HG03575 (cell line): ENCODE measurements around the gene DUSP18.
"Not testable (repeated sequence)": the region's sequence is repeated elsewhere in the genome, so short reads cannot be mapped to it uniquely, and the experiment has no call there.

Experiments used
- ATAC-seq: cut with Tn5 transposase; IDR thresholded peaks from one replicate; pipeline ENCODE4 v1.9.1; 2021; ENCODE audit not compliant: unreplicated experiment, insufficient number of reproducible peaks, low FRiP score; ENCODE audit errors: extremely low read depth

Gene DUSP18

DNA sequence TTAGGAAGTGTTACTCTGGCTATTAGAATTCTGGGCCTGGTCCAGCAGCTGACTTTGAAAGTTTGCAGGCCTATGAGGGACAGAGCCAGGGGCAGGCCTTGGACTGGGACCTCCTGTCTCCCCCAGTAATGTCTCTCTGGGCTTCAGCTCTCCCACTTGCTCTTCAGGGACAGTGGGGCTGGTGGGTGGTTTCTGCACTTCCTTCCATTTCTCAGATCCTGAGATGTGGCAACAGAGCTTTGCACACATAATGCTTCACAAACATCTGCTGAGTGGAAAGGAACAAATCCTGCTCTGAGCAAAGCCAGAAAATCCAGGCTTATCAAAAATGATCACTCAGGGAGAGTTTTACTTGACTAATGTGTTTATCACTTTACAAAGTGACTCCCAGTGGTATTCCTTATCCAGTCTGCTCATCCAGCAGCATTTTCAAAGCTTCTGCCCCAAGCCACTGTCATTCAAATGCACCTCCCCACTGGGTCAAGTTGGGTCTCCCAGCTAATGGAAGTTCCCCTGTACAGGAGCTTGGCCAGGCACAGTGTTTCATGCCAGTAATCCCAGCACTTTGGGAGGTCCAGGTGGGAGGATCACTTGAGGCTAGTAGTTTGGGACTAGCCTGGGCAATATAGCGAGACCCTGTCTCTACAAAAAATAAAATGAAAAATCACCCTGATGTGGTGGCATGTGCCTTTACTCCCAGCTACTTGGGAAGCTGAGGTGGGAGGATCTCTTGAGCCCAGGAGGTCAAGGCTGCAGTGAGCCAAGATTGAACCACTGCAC is 13.5 kb upstream of the DUSP18 start:
- no peak for ATAC-seq

- not testable (repeated sequence) for ATAC-seq
Measured at GRCh38 chr22:30679895-30680690, 12.4 kb upstream of the DUSP18 start.

DNA sequence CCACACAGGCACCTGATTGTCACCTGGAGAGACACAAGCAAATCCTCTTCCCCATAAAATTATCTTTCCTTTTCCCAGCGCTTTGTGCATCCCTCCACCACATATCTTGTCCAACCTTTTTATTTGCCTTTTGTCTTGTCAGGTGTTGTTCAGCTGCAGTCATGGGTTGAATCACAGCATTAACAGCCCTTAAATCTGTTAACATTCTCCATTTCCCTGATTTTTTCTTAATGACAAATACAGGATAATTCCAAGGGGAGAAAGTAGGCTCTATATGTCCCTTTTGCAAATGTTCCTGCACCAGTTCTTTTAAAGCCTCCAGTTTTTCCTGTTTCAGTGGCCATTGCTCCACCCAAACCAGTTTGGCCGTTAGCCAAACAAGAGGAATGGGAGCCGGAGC is 8.9 kb upstream of the DUSP18 start:
- ATAC-seq = not testable (repeated sequence)

DNA sequence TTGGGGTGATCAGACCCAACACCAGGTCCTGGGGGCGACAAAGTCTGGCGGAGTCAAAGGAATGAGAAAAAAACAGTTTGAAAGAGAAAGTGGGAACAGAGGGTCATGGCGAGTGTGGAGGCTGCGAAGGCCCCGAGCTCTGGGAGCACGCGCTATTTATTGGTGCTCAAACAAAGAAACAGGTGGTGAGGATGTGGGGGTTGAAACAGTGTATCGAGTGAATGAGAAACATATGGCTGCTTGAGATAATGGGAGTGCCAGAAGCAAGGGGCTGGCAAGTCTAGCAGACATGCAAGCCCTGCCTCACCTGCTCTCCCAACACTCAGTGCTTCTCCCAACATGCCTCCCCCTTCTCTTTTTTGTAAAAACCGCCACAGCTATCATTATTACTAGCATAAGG is 7.8 kb upstream of the DUSP18 start:
- no peak for ATAC-seq

- no peak for ATAC-seq
Measured at GRCh38 chr22:30674482-30674881, 6.8 kb upstream of the DUSP18 start.

- ATAC-seq = no peak
Measured at GRCh38 chr22:30673136-30673535, 5.5 kb upstream of the DUSP18 start.

DNA sequence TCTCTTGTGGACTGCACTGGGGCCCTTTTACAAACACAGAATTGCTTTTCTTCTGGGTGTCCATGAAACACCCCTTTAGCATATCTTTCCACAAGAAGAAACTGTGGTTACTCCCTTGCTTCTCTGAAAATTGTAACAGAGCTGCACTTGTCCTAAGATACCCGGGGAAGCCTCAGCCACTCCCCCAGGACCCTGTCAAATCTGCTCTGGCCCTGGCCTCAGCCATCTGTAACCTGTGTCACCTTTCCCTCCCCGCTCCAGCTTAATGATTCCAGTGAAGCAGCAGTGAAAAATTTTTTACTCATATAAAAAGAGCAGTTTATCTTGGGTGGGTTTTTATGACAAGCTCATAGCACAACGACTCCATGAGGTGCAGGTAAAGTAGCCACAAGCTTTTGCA is 3.4 kb upstream of the DUSP18 start:
- no peak for ATAC-seq

DNA sequence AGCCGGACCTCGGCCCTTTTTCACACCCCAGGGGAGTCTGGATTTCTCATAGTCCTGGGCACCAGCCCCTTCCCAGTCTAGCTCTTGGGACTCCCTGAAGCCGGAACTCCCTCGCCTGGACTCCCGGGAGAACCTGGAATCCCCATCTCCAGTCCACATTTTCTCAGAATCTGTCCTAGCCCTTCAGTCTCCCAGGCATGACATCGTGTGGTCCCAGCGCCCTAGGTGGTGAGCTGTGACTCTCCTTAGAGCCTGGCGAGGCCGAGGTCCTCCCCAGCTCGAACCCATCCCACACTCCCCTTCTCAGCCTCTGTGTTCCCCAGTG is 673 bp upstream of the DUSP18 start:
- ATAC-seq = no peak

DNA sequence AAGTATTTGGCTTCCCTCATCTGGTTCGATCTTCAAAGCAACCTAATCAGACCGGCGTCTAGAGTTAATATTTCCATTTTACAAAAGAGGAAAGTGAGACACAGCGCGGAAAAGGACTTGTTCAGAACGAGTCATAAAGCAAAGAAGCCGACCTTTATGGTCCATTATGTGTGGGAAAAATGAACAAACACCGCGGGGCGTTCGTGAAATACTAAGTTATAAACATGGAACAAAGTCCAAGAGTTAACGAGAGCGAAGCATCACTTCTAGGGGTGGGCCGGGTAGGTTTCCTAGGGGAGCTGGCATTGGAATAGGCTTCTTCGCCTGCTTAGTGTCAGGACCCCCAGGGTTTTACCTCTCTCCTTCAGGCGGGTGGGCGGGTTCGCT is 575 bp downstream of the DUSP18 start:
- no peak for ATAC-seq

DNA sequence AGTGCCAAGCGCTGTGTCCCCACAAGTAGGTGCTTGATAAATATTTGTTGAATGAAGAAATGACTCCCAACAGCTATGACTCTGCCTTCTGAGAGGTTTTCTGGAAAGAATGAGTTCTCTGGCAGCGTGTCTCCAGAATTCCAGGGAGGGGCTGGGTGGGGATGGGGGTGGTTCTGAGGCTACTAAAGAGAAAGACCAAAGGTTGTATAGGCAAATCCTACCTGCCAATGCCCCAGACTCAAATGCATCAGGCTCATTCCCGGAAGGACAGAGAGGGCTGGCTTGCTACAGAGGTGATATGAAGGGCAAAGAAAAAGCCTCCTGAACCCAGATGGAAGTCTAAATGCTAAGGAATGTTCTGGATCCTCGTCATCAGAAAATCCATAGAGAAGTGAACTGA is 1.9 kb downstream of the DUSP18 start:
- ATAC-seq = no peak

DNA sequence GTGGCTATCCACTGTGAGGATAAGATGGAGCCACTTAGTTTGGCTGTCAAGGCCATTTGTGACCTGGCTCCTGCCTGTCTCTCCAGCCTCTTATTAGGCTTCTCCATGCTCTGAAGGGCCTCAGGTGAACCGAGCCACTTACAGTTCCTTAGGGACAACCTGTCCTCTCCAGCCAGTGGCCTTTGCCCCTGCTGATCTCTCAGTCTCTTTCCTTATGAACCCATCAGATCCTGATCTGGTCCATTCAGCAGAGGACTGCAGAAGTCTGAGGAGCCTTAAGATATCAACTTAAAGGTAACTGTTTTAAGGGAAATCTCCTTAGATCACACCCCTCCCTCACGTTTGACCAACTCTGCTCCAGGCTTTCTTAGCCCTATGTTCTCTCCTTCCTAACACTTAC is 2.4 kb downstream of the DUSP18 start:
- no peak for ATAC-seq

DNA sequence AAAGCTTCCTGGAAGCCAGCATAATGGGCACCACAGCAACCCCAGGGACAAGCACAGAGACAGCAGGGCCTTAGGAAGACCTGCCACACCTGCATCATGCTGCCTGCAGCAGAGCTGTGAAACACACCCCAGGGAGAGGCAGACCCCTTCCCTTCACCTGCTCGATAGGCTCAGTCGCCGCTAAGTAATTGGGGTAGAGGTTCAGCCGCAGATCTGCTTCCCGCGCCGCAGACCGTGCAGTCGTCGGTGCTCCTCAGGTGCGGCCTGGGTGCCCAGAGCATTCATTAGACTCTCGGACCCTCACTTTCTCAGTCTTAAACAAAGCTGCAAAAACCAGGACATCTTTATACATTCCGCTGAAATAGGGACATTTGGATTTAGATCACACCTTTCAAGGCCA is 2.9 kb downstream of the DUSP18 start:
- ATAC-seq = no peak

- no peak for ATAC-seq
Measured at GRCh38 chr22:30662040-30662439, 5.6 kb downstream of the DUSP18 start.

GRCh38 chr22:30655532-30655931 is 12.1 kb downstream of the DUSP18 start:
- ATAC-seq = no peak

- ATAC-seq = no peak
Measured at GRCh38 chr22:30654361-30654760, 13.3 kb downstream of the DUSP18 start.

DNA sequence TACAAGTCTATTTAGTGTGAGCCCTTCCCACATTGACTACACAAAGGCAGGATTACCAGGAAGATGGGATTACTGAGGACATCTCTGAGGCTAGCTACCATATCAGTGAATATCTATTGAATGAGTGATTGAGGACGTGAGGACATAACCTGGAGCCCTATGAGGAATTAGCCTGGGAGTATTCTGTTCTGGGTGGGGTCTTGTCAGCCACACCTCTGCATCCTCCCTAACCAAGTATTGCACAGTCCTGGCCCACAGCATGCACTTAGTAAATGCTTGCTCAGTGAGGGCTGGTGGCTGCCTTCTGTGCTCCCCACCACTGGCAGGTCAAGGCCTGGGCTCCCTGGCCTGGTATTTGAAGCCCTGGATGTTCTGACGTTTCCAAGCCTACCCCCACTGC is 14.8 kb downstream of the DUSP18 start:
- ATAC-seq = no peak

GRCh38 chr22:30650508-30651116 is 17.1 kb downstream of the DUSP18 start:
- ATAC-seq = no peak

- no peak for ATAC-seq
Measured at GRCh38 chr22:30649430-30650007, 18.2 kb downstream of the DUSP18 start.

- no peak for ATAC-seq
Measured at GRCh38 chr22:30648825-30649224, 18.9 kb downstream of the DUSP18 start.

DNA sequence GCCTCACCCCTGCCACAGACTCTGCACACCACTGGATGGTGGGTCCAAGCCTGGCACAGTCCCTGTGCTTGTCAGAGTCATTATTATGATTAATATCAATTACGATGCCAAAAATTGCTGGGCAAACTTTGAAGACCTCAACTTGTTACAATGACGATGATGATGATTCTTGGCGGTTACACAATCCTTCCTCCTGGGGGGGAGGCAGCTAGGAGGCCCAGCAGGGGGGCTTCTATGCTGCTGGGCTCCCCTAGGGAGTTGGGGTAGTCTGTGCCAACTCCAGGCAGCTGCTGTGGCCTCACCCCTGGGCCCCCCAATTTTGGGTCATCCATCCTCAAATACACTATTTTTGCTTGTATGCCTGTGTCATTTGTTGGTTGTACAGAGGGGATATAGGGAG is 20.1 kb downstream of the DUSP18 start:
- ATAC-seq = no peak
